Calu3 (cell line): ENCODE data around the gene KCTD13. TPM values are rescaled to one million over a fixed set of nuclear protein-coding genes. Genes with fewer than 3 reads are reported as not detected.
A peak's percentile ranks its signal among the peaks of the same experiment; 100 is the strongest.
"Not testable (repeated sequence)": the region's sequence is repeated elsewhere in the genome, so short reads cannot be mapped to it uniquely, and the experiment has no call there.

ENCODE experiments used
- BruUV-seq: library from RNA; stranded (reverse); fragments of 400-500 nt; replicated peaks from 2 replicates; lab custom pipeline; 2021; lab: Mats Ljungman, UMichigan
- CTCF ChIA-PET: fragments of 300-600 bp; sonication (Branson Sonifier 250); formaldehyde crosslinking; loops from one replicate; lab custom pipeline; 2022; ENCODE audit warnings: antibody characterized with exemption; lab: Charles Lee
- DNase-seq: peaks from one replicate; pipeline ENCODE4 v3.0.0; 2022
- H3K27ac Mint-ChIP-seq: one replicate; pipeline ENCODE4 v1.8.0; 2022; ENCODE audit warnings: mixed read lengths; ENCODE audit not compliant: unreplicated experiment
- H3K27me3 Mint-ChIP-seq: one replicate; pipeline ENCODE4 v1.8.0; 2022; ENCODE audit warnings: mixed read lengths; ENCODE audit not compliant: unreplicated experiment
- H3K36me3 Mint-ChIP-seq: one replicate; pipeline ENCODE4 v1.8.0; 2022; ENCODE audit warnings: mild to moderate bottlenecking, moderate library complexity, mixed read lengths; ENCODE audit not compliant: insufficient read depth, unreplicated experiment
- H3K4me1 Mint-ChIP-seq: one replicate; pipeline ENCODE4 v1.8.0; 2022; ENCODE audit warnings: mild to moderate bottlenecking, low read depth, mixed read lengths; ENCODE audit not compliant: unreplicated experiment
- H3K4me3 Mint-ChIP-seq: one replicate; pipeline ENCODE4 v1.8.0; 2022; ENCODE audit warnings: mild to moderate bottlenecking, low read depth, moderate library complexity, mixed read lengths; ENCODE audit not compliant: unreplicated experiment
- H3K9me3 Mint-ChIP-seq: one replicate; pipeline ENCODE4 v1.8.0; 2022; ENCODE audit warnings: low read depth, mixed read lengths; ENCODE audit not compliant: unreplicated experiment
- intact Hi-C: fragments of 100-400 bp; cut with micrococcal nuclease; formaldehyde crosslinking; loops from one replicate; pipeline ENCODE4 v1.10.0; 2022; ENCODE audit not compliant: unreplicated experiment
- total RNA-seq: library from RNA; stranded (reverse); gene quantifications from 2 replicates; pipeline ENCODE4 v1.2.3, GENCODE V29; 2022
- TF ChIP-seq, protein P1 (sequence below): fragments of 200-600 bp; IDR thresholded peaks from one replicate; pipeline ENCODE4 v1.8.0; 2022; ENCODE audit warnings: antibody characterized with exemption; ENCODE audit not compliant: unreplicated experiment

The KCTD13 gene
- total RNA-seq, 1 experiment from 2014 or later: 55.8 TPM

DNA sequence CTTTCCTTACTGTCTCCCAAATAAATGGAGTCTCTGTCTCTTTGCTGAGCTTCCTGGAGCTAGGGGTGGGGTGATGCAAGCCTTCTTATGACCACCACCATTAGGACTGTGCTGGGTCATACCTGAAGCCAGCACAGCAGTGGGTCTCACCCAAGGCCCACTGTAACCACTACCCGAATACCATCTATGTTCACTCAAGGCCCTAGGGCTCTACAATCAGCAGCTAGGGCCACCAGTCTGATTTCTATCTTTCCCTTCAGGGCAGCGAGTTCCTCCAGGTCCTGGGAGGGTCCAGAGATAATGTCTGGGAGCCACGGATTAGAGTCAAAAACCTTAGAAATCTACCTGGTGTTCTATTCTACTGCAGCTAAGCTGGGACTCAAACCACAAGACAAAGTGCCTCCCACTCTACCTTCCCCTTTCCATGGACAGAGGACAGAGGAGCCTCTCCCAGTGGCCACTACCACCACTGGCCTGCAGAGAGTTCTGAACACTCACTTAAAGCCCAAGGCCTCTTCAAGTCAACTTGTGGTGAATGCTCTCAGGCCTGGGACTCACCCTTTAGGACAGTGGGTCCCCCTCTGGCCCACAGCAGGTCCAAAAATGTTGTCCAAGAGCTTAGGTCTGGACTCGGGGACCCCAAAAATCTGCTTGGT is 24.9 kb upstream of the KCTD13 start:
- Mint-ChIP-seq H3K4me3 (no peak overlapping the region), H3K4me1 (no peaks in the 10 kb centered on the region), H3K36me3 (no peaks in the 10 kb centered on the region), H3K9me3 (no peaks in the 10 kb centered on the region), H3K27me3 (no peaks in the 10 kb centered on the region), H3K27ac (no peak overlapping the region)
- BruUV-seq: no TSS peak
- TF ChIP-seq, protein P1, sequence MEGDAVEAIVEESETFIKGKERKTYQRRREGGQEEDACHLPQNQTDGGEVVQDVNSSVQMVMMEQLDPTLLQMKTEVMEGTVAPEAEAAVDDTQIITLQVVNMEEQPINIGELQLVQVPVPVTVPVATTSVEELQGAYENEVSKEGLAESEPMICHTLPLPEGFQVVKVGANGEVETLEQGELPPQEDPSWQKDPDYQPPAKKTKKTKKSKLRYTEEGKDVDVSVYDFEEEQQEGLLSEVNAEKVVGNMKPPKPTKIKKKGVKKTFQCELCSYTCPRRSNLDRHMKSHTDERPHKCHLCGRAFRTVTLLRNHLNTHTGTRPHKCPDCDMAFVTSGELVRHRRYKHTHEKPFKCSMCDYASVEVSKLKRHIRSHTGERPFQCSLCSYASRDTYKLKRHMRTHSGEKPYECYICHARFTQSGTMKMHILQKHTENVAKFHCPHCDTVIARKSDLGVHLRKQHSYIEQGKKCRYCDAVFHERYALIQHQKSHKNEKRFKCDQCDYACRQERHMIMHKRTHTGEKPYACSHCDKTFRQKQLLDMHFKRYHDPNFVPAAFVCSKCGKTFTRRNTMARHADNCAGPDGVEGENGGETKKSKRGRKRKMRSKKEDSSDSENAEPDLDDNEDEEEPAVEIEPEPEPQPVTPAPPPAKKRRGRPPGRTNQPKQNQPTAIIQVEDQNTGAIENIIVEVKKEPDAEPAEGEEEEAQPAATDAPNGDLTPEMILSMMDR: no peak
- DNase-seq: no peak
- CTCF ChIA-PET: interaction anchor here (0.8 kb wide), 1 partner anchor 11 kb away, joined by 3 read pairs; the partner anchor contains the start of gene TMEM219
- intact Hi-C loops: no loop called here

DNA sequence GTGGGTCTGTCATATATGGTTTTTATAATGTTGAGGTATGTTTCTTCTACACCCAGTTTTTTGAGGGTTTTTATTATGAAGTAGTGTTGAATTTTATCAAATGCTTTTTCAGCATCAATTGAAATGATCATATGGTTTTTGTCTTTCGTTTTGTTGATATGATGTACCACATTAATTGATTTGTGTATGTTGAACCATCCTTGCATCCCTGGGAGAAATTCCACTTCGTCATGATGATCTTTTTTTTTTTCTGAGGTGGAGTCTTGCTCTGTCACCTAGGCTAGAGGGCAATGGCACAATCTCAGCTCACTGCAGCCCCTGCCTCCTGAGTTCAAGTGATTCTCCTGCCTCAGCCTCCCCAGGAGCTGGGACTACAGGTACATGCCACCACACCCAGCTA is 21.9 kb upstream of the KCTD13 start:
- no peak overlapping the region for H3K4me3 Mint-ChIP-seq
- DNase-seq: no peak
- no peaks in the 10 kb centered on the region for H3K27me3 Mint-ChIP-seq
- CTCF ChIA-PET: interaction anchor here (0.7 to 1.1 kb wide), 2 partner anchors 14 to 24 kb away, joined by 3 read pairs; partner anchors contain the start of gene TMEM219
- TF ChIP-seq, protein P1: no peak
- peaks cover 19% of the 10 kb centered on the region for H3K4me1 Mint-ChIP-seq
- no peaks in the 10 kb centered on the region for H3K9me3 Mint-ChIP-seq
- no peak overlapping the region for H3K27ac Mint-ChIP-seq
- intact Hi-C loops: no loop called here
- no peaks in the 10 kb centered on the region for H3K36me3 Mint-ChIP-seq
- no TSS peak for BruUV-seq

DNA sequence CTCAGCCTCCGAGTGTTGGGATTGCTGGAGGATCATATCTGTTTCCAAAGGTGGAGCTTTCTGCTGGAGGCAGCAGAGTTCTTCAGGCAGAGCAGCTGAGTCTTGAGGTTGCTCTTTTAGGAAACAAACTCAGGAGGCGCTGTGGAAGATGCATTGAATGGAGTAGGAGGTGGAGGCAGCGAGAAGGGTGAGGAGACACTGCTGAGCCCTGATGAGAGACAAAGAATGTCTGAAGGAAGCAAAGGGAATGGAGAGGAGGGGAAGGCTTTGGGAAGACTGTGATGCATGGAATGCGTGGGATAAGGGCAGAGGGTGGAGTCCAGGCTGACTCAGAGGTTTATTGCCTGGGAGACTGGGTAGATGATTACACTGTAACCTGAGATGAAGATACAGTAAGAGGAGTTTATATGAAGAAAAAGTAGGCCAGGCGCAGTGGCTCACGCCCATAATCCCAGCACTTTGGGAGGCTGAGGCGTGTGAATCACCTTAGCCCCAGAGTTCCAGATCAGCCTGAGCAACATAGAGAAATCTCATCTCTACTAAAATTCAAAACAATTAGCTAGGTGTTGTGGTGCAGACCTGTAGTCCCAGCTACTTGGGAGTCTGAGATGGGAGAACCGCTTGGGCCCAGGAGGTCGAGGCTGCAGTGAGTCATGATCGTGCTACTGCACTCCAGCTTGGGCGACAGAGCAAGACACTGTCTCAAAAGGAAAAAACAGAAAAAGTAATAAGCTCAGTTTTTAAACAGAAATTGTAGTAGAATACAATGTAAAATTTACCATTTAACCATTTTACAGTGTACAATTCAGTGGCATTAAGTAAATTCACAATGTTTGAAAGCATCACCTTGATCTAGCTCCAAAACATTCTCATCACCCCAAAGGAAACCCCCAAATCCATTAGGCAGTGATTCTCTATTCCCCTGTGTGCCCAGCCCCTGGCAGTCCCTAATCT is 18.1 kb upstream of the KCTD13 start:
- TF ChIP-seq, protein P1: peak; percentile 33
- CTCF ChIA-PET: interaction anchor here (0.8 to 4.1 kb wide), 10 partner anchors 18 to 136 kb away, joined by 3 to 19 read pairs (median 6); partner anchors contain the start of genes HIRIP3, KCTD13, SEZ6L2 and TAOK2
- intact Hi-C loops: no loop called here
- no peaks in the 10 kb centered on the region for H3K27me3 Mint-ChIP-seq
- peak overlapping the region; percentile 38 for H3K4me3 Mint-ChIP-seq
- no TSS peak for BruUV-seq
- no peaks in the 10 kb centered on the region for H3K9me3 Mint-ChIP-seq
- peak overlapping the region; percentile 69 for H3K27ac Mint-ChIP-seq
- peak; percentile 82 for DNase-seq
- no peaks in the 10 kb centered on the region for H3K36me3 Mint-ChIP-seq
- H3K4me1 Mint-ChIP-seq: peaks cover 30% of the 10 kb centered on the region

DNA sequence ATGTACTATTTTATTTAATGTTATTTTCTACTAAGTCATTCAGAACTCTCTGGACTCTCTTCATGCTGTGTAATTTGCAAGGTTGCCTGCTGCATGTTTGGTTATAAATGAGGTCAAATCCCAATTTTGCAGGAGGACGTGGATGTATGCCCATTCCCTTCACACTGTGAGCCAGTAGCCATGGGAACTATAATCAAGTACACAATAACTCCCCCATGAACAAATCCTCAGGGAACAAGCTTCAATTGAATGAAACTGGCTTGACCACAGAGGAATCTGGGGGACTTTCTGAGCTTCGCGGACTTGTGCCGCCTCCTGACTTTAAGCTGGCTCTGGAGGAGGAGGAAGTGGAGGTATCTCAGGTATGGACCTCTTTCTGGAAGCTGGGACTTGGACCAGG is 14.6 kb upstream of the KCTD13 start:
- Mint-ChIP-seq H3K27ac (no peak overlapping the region), H3K36me3 (no peaks in the 10 kb centered on the region), H3K4me1 (peaks cover 30% of the 10 kb centered on the region), H3K27me3 (no peaks in the 10 kb centered on the region), H3K9me3 (no peaks in the 10 kb centered on the region), H3K4me3 (no peak overlapping the region)
- intact Hi-C loops: no loop called here
- TF ChIP-seq, protein P1: no peak
- DNase-seq: no peak
- no TSS peak for BruUV-seq
- CTCF ChIA-PET: interaction anchor here (1.5 kb wide), 1 partner anchor 40 kb away, joined by 3 read pairs; no protein-coding TSS in a partner anchor

DNA sequence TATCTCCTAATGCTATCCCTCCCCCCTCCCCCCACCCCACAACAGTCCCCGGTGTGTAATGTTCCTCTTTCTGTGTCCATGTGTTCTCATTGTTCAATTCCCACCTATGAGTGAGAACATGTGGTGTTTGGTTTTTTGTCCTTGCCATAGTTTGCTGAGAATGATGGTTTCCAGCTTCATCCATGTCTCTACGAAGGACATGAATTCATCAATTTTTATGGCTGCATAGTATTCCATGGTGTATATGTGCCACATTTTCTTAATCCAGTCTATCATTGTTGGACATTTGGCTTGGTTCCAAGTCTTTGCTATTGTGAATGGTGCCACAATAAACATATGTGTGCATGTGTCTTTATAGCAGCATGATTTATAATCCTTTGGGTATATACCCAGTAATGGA is 5.7 kb upstream of the KCTD13 start:
- CTCF ChIA-PET, intact Hi-C loops, H3K4me3 Mint-ChIP-seq, H3K9me3 Mint-ChIP-seq, H3K27me3 Mint-ChIP-seq, H3K27ac Mint-ChIP-seq, BruUV-seq, H3K36me3 Mint-ChIP-seq, DNase-seq: not testable (repeated sequence)
- H3K4me1 Mint-ChIP-seq: peaks cover 12% of the 10 kb centered on the region
